HUES6 (cell line): ENCODE results near the gene C16orf95.

Source experiments
- H3K27ac ChIP-seq: 2 replicates; pipeline ENCODE4 v1.7.0; 2013; ENCODE audit warnings: low read depth, mild to moderate bottlenecking, low read length, inconsistent platforms
- H3K27me3 ChIP-seq: 2 replicates; pipeline ENCODE4 v1.6.1; 2013; ENCODE audit warnings: low read length; ENCODE audit not compliant: control insufficient read depth, insufficient read depth
- H3K36me3 ChIP-seq: 2 replicates; pipeline ENCODE4 v1.6.1; 2013; ENCODE audit warnings: low read length; ENCODE audit not compliant: control insufficient read depth, insufficient read depth
- H3K4me1 ChIP-seq: 2 replicates; pipeline ENCODE4 v1.6.1; 2013; ENCODE audit warnings: low read length; ENCODE audit not compliant: control insufficient read depth, insufficient read depth
- H3K4me3 ChIP-seq: 2 replicates; pipeline ENCODE4 v1.5.1; 2013; ENCODE audit warnings: low read depth, low read length
- H3K9ac ChIP-seq: one replicate; pipeline ENCODE4 v1.6.1; 2013; ENCODE audit warnings: mild to moderate bottlenecking, low read length
- H3K9me3 ChIP-seq: 2 replicates; pipeline ENCODE4 v1.6.1; 2013; ENCODE audit warnings: low read depth, low read length; ENCODE audit not compliant: control insufficient read depth, insufficient read depth

The C16orf95 gene

DNA sequence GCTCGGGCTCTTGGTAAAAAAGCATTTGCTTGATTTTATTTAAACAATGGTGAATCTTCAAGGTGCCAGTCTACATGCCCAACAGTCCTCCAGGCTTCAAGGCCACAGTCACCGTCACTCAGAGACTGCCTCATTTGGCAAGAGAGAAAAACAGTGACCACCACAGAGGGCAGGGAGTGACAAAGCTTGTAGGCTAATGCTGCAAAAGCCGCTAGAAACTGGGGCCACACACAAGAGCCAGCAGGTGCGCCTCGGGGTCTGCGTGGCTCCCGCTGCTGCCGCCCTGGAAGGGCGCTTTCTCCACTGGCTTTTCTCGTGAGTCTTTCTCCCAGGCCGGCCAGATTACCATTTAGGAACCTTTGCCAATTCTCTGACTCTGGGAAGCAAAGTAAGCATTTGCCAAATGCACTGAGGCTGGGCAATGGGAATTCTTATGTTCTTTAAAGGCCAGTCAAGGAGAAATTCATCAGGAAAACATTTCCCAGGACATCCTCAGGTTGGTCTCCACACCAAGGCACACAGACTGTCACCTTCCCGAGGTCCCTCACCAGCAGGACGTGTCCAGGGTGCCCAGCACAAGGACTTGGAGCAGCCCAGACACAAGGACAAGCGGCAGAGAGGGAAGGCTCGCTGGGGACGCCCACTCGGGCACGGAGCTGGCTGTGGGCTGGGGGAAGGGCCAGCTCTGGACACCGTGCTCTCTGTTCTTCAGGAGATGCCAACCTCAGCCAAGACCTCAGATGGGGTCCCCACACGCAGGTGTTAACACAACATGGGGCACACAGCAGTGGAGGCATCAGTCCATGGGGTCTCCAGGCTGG is 12.5 kb upstream of the C16orf95 start:
- H3K27ac ChIP-seq = no peak overlapping the region
- peaks cover 59% of the 10 kb centered on the region for H3K36me3 ChIP-seq
- H3K4me1 ChIP-seq = peaks cover 3% of the 10 kb centered on the region; the same call in 1 of the 2 replicates

GRCh38 chr16:87328846-87329245 is 11.7 kb upstream of the C16orf95 start:
- no peak overlapping the region for H3K9ac ChIP-seq
- no peak overlapping the region for H3K27ac ChIP-seq
- H3K9me3 ChIP-seq = no peaks in the 10 kb centered on the region
- peaks cover 51% of the 10 kb centered on the region for H3K36me3 ChIP-seq
- H3K27me3 ChIP-seq = no peaks in the 10 kb centered on the region
- no peak overlapping the region for H3K4me3 ChIP-seq
- H3K4me1 ChIP-seq = peaks cover 3% of the 10 kb centered on the region; the same call in 1 of the 2 replicates

More for the DNA sequence above, 12.5 kb upstream of the C16orf95 start:
- H3K9me3 ChIP-seq = no peaks in the 10 kb centered on the region
- no peak overlapping the region for H3K4me3 ChIP-seq
- H3K9ac ChIP-seq = no peak overlapping the region
- no peaks in the 10 kb centered on the region for H3K27me3 ChIP-seq

DNA sequence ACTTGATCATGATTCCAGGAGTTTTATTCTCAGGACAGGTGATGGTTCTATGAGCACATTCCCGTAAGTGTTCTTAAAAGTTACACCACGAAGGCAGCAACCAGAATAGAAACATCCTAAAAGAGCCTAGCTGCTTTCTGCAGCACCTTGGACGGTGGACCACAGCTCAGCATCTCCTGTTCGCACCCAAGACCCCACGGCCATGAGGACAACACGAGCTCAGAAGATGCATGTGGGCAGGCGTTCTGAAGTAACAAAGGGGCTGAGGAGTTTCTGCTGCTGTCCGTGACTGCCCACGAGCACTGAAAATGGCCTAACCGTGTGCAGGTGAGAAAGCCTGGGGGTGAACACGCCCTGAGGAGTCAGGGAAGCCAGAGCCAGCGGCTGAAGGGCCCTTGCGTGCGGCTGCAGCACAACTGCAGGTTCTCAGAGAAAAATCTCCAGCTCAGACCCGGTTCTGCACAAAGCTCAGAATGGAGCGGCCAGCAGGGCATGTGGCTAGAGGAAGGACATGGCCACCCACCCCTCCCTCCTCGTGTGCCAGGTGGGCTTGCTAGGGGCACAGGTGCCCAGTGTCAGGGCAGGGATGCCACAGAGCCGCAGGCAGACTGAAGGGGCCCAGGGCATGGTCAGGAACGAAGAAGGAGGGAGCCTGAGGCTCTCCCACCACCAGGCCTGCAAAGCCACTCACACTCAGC is 10.8 kb upstream of the C16orf95 start:
- Histone ChIP-seq H3K9ac (no peak overlapping the region), H3K27me3 (no peaks in the 10 kb centered on the region)

DNA sequence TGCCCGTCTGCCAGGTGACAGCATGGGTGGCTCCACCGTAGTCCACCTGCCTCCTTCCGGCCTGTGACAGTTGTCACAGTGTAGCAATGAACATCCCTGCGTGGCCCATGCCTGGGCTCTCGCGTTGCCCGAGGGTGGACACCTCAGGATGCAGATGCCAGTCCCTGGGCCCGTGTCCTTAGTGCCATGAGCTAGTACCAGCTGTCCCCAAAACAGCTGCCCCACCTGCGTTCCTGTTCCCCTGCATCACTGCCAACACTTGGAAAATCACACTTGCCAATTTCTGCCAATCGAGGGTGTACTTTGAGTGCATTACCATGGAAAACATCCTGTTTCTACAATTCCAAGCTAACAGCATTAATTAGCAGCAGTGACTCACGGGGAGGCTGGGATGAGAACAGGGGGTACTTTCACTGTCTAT is 9.0 kb upstream of the C16orf95 start:
- no peaks in the 10 kb centered on the region for H3K9me3 ChIP-seq
- H3K4me3 ChIP-seq = no peak overlapping the region
- H3K36me3 ChIP-seq = peaks cover 27% of the 10 kb centered on the region
- H3K27me3 ChIP-seq = no peaks in the 10 kb centered on the region
- peaks cover 3% of the 10 kb centered on the region; the same call in 1 of the 2 replicates for H3K4me1 ChIP-seq
- H3K27ac ChIP-seq = no peak overlapping the region
- H3K9ac ChIP-seq = no peak overlapping the region

More for the DNA sequence above, 10.8 kb upstream of the C16orf95 start:
- Histone ChIP-seq H3K4me1 (peaks cover 3% of the 10 kb centered on the region; the same call in 1 of the 2 replicates), H3K4me3 (no peak overlapping the region), H3K36me3 (peaks cover 42% of the 10 kb centered on the region), H3K27ac (no peak overlapping the region), H3K9me3 (no peaks in the 10 kb centered on the region)

DNA sequence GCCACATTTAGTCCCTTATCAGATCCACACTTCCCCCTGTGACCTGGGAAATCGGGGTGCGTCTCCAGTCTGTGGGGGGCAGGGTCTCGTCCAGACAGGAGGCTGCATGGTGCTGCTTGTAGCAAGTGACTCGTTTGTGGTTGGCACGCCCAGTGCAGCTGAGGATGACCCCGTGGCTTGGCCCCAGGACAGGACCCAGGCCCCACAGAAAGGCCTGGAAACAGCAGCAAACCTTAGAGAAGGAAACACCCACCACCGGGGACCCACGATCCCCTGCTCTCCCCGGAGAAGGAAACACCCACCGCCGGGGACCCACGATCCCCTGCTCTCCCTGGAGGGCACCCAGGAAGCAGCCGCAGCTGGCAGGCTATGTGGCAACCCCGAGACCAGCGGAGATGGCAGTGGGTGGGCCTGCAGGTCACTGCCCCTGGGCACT is 8.2 kb upstream of the C16orf95 start:
- Histone ChIP-seq H3K4me3 (no peak overlapping the region), H3K36me3 (peaks cover 20% of the 10 kb centered on the region), H3K27me3 (no peaks in the 10 kb centered on the region), H3K27ac (no peak overlapping the region), H3K9me3 (no peaks in the 10 kb centered on the region), H3K4me1 (peaks cover 3% of the 10 kb centered on the region; the same call in 1 of the 2 replicates), H3K9ac (no peak overlapping the region)

GRCh38 chr16:87324411-87325275 is 7.5 kb upstream of the C16orf95 start:
- H3K36me3 ChIP-seq = peaks cover 15% of the 10 kb centered on the region
- no peaks in the 10 kb centered on the region for H3K9me3 ChIP-seq
- H3K27ac ChIP-seq = no peak overlapping the region
- no peak overlapping the region for H3K9ac ChIP-seq
- no peak overlapping the region for H3K4me3 ChIP-seq
- H3K4me1 ChIP-seq = peaks cover 3% of the 10 kb centered on the region; the same call in 1 of the 2 replicates
- H3K27me3 ChIP-seq = no peaks in the 10 kb centered on the region

DNA sequence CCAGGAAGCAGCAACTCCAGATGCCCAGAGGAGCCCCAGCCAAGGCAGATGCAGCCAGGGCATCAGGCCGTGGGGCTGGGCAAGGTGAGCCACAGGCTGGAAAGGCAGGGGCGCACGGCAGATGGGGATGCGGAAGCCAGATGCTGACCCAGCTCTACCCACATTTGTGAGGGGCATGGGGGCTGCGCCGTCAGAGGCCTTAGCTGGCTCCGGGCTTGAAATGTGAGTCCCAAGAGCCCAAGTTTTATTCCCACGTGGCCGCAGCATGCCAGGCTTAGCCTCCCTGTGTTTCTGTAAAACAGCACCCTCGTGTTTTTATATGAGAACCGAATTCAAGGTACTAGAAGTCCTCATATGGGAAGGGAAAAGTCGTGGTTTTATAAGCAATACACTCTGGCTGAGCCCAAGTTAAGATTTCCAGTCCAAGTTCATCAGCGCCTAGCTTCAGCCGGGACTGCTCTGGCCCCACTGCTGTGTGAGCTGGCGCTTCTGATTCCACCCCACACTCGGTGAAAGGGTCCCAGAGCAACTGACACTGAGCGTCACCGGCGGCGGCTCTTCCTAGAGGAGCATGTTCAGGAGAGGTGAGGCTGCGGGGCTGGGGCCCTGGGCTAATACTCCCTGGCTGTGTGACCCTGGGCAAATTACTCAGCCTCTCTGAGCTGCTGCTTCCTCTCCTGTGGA is 6.7 kb upstream of the C16orf95 start:
- no peak overlapping the region for H3K4me3 ChIP-seq
- H3K27ac ChIP-seq = no peak overlapping the region
- peaks cover 11% of the 10 kb centered on the region; the same call in 1 of the 2 replicates for H3K36me3 ChIP-seq
- H3K27me3 ChIP-seq = no peaks in the 10 kb centered on the region
- H3K4me1 ChIP-seq = peaks cover 3% of the 10 kb centered on the region; the same call in 1 of the 2 replicates
- no peak overlapping the region for H3K9ac ChIP-seq
- H3K9me3 ChIP-seq = no peaks in the 10 kb centered on the region

- Histone ChIP-seq H3K9me3 (no peaks in the 10 kb centered on the region), H3K36me3 (peaks cover 7% of the 10 kb centered on the region; the same call in 1 of the 2 replicates), H3K27ac (no peak overlapping the region), H3K4me3 (no peak overlapping the region), H3K9ac (no peak overlapping the region), H3K27me3 (no peaks in the 10 kb centered on the region), H3K4me1 (peaks cover 8% of the 10 kb centered on the region)
Observed at GRCh38 chr16:87322833-87323726, 5.9 kb upstream of the C16orf95 start.

DNA sequence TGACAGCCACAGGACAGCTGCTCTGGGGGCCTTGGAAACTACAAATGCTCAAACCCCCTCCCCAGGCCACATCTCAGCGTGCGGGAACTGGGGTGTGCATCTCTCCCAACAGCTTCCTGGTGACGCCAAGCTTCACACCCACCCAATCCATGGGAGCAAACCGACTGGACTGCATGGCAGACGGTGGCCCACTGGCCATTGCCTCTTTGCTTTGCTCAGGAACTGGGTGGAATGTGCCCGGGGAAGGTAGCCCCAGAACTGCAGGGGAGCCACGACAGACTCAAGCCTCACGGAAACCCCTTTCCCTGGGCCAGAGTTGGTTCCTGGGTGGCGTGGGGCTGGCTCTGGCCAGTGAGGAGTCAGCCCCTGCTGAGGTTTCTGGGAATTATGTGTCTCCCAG is 5.2 kb upstream of the C16orf95 start:
- no peak overlapping the region for H3K27ac ChIP-seq
- H3K4me3 ChIP-seq = no peak overlapping the region
- H3K4me1 ChIP-seq = peaks cover 8% of the 10 kb centered on the region
- H3K27me3 ChIP-seq = no peaks in the 10 kb centered on the region
- no peak overlapping the region for H3K9ac ChIP-seq
- peaks cover 7% of the 10 kb centered on the region; the same call in 1 of the 2 replicates for H3K36me3 ChIP-seq
- H3K9me3 ChIP-seq = no peaks in the 10 kb centered on the region
